Stimulated activated CD4-positive, alpha-beta T cell treated with anti-CD3 and anti-CD28 coated beads, Interleukin-1b, Interleukin-23, amount 100 ng/mL, for 4 hours (primary cell): ENCODE results near the gene C9orf152.
"Not testable (repeated sequence)": the region's sequence is repeated elsewhere in the genome, so short reads cannot be mapped to it uniquely, and the experiment has no call there.

Source experiments
- DNase-seq, 2 donors: peaks; one replicate each; pipeline ENCODE4 v3.0.0-alpha.2; 2020; ENCODE audit warnings: low read depth in 2 of 2

Gene C9orf152

GRCh38 chr9:110214586-110215355 is 6.8 kb upstream of the C9orf152 start:
- DNase-seq, result no peak

GRCh38 chr9:110214090-110214489 is 6.1 kb upstream of the C9orf152 start:
- no peak for DNase-seq

GRCh38 chr9:110213413-110214044 is 5.6 kb upstream of the C9orf152 start:
- no peak for DNase-seq

GRCh38 chr9:110207071-110207641 is 803 bp downstream of the C9orf152 start:
- DNase-seq, result no peak

GRCh38 chr9:110206389-110206788 is 1.6 kb downstream of the C9orf152 start:
- no peak for DNase-seq

- DNase-seq, result not testable (repeated sequence)
Observed at GRCh38 chr9:110205612-110206011, 2.3 kb downstream of the C9orf152 start.

GRCh38 chr9:110202232-110202631 is 5.7 kb downstream of the C9orf152 start:
- no peak for DNase-seq

GRCh38 chr9:110199643-110200042 is 8.3 kb downstream of the C9orf152 start:
- DNase-seq, result no peak

- DNase-seq, result no peak
Observed at GRCh38 chr9:110198357-110198756, 9.6 kb downstream of the C9orf152 start.

- DNase-seq, result no peak
Observed at GRCh38 chr9:110197330-110198187, 10.4 kb downstream of the C9orf152 start.

- not testable (repeated sequence) for DNase-seq
Observed at GRCh38 chr9:110196084-110196499, 11.9 kb downstream of the C9orf152 start.

- DNase-seq, result no peak
Observed at GRCh38 chr9:110192531-110193261, 15.3 kb downstream of the C9orf152 start.

GRCh38 chr9:110191615-110192014 is 16.3 kb downstream of the C9orf152 start:
- no peak for DNase-seq

- DNase-seq, result no peak
Observed at GRCh38 chr9:110189559-110190320, 18.2 kb downstream of the C9orf152 start.

GRCh38 chr9:110188991-110189390 is 19.0 kb downstream of the C9orf152 start:
- DNase-seq, result no peak

- no peak for DNase-seq
Observed at GRCh38 chr9:110188101-110188500, 19.9 kb downstream of the C9orf152 start.

GRCh38 chr9:110187126-110187525 is 20.8 kb downstream of the C9orf152 start:
- no peak for DNase-seq

- DNase-seq, result no peak
Observed at GRCh38 chr9:110186254-110186653, 21.7 kb downstream of the C9orf152 start.

- DNase-seq, result no peak
Observed at GRCh38 chr9:110185806-110186205, 22.2 kb downstream of the C9orf152 start.
